HG03457 (cell line): Measurements from ENCODE around the gene DGCR8.

Experiments
- ATAC-seq: cut with Tn5 transposase; IDR thresholded peaks from one replicate; pipeline ENCODE4 v1.9.1; 2021; ENCODE audit warnings: moderate number of reproducible peaks; ENCODE audit not compliant: unreplicated experiment

The DGCR8 gene

GRCh38 chr22:20121856-20122415, 41.9 kb downstream of the DGCR8 start:
- ATAC-seq, result no peak

GRCh38 chr22:20123366-20124082, 43.5 kb downstream of the DGCR8 start:
- no peak for ATAC-seq

GRCh38 chr22:20124083-20124787, 44.2 kb downstream of the DGCR8 start:
- ATAC-seq, result no peak

GRCh38 chr22:20125201-20126174, 45.4 kb downstream of the DGCR8 start:
- no peak for ATAC-seq

DNA sequence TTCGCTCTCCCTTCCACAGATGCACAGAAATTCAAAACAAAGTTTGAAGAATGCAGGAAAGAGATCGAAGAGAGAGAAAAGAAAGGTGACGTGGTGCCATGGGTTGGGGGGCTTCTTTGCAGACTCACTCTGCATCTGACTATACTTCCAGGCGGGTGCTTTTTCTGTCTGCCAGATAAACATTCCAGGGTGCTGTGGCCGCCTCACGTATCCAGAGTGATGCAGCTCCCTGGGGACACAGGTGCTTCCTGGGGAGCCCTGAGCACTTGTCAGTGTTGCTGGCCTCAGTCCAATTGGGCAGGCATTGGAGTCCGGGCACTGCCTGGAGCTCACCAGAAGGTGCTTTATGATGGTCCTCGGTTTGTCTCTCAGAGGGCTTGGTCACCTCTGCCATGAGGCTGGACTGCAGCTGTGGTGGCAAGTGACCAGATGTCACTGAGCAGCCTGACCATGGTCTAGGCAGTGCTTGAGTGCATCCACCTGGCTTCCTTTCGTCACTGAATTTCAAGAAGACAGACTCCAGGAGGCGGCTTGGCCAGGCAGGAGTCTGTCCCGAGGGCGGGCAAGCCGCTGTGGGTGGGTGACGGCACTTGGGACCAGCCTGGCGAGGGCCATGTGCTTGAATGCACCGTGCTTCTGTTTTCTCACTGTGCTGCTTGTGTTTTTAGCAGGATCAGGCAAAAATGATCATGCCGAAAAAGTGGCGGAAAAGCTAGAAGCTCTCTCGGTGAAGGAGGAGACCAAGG, 46.4 kb downstream of the DGCR8 start:
- no peak for ATAC-seq

- no peak for ATAC-seq
Measured at GRCh38 chr22:20127318-20127868, 47.4 kb downstream of the DGCR8 start.

DNA sequence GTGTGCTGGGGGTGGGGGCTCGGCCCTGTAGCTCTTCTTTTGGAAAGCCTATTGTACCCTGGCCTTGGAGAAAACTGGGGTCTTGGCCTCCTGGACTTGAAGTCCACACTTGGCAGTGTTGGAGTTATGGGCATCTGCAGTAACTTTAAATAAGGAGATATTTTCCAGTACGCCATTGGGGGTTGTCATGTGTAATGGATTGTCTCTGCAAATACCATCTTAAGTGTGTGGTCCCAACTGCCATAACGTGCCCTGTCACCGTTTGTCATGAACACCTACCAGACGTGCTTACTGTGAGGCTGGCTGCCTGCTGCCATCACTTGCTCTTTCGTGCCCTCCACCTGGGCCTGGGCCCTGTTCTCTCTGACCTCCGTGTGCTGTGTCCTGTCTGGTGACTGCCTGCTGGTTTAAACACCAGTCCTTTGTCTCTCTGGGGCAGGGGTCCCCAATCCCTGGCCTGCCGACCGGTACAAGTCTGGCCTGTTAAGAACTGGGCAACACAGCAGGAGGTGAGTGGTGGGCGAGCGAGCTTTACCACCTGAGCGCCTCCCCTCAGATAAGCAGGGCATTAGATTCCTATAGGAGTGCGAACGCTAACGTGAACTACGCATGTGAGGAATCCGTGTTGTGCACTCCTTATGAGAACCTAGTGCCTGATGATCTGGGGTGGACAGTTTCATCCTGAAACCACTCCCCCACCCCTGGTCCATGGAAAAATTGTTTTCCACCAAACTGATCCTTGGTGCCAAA, 48.0 kb downstream of the DGCR8 start:
- ATAC-seq, result no peak

DNA sequence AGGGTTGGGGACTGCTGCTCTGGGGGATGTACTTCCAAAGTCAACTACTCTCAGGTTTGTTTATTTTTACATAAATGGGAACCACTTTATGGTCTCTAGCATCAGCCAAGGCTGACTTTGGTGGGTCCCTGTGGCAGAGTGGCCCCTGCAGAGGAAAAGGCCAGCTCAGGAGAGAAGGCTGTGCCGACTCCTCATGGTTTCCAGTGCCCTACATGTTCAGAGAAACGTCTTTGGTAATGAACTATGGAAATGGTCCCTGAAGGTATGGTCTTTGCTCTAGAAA, 48.5 kb downstream of the DGCR8 start:
- no peak for ATAC-seq

DNA sequence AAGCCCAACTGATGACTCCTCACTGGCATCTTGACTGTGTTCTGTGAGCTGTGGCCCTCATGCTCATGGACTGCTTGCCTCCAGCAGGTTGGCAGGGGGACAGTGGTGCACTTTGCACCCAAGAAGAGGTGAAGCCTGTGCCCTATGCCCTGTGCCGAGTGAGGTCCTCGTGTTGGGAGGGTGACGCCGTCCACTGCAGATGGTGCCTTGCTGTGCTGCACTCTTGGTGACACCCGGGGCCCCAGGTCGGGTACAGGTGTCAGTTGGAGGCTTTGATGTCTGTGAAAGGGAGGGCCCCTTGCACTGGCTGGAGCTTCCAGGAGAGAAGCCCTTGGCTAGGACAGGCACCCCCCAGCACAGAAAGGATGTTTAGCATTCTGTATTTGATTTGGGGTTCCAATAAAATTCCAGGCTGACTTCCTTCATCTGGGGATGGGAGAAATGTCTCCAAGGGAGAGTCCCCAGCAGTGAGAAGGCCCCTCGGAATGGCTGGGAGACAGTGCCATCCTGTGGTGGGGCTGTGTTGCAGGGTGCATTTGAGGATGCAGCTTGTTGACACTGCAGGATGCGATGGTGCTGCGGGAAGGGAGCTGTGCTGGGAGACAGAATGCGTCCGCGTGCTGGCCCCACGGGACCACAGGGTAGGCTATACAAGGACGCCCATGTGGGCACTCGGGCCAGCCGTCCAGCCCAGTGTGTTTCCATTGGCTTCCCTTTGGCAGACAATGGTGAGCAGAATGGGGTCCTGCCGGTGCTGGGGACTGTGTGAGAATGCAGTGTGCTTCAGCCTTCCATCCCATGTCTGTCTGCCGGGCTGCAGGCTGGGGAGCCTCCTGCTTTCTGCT, 49.1 kb downstream of the DGCR8 start:
- no peak for ATAC-seq

DNA sequence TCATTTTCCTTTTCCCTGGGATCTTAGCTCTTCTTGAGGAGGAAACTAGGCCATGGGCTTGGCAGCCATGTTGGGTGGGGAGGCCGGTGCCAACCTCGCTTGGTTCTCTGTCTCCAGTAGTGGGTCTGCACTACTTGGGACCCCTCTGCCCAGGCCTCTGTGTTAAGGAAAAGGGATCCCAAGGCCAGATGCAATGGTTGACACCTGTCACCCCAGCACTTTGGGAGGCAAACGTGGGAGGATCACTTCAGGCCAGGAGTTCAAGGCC, 49.6 kb downstream of the DGCR8 start:
- no peak for ATAC-seq

DNA sequence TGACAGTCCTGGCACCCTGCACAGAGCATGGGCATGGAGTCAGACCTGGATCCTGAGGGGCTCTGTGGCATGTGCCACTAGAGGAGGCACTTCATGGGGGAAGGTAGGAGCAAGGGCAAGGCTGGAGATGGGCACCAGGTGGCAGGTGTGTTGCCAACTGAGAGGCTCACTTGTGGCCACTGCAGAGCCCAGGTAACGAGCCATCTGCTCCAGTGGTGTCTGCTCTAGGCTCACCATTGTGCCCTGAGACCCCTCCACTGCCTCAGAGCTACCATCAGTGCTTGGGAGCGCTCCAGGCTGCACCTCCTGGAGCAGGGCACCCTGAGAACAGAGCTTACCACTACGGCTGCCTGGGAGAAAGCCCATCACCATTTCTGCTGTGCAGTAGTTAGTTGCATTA, 50.3 kb downstream of the DGCR8 start:
- no peak for ATAC-seq

- peak; percentile 38 for ATAC-seq
Measured at GRCh38 chr22:20130731-20131596, 50.9 kb downstream of the DGCR8 start.

DNA sequence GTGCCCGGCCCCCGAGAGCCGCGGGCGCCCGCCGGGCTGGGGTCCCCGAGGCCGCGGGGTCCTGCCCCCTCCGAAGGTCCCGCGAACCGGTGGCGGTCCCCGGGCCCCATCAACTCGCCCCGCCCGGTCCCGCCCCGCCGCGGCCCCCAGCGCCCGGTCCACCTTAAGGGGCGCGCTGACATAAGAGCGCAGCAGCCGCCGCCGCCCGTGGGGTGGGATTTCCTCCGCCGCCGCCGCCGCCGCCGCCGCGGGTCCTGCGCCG, 51.5 kb downstream of the DGCR8 start, which contains the start of gene ZDHHC8:
Gene ZDHHC8, plus strand, starts transcription at position 208 of the 262 bp plus-strand sequence. CDS start 144 bp downstream, outside the sequence.
- no peak for ATAC-seq

DNA sequence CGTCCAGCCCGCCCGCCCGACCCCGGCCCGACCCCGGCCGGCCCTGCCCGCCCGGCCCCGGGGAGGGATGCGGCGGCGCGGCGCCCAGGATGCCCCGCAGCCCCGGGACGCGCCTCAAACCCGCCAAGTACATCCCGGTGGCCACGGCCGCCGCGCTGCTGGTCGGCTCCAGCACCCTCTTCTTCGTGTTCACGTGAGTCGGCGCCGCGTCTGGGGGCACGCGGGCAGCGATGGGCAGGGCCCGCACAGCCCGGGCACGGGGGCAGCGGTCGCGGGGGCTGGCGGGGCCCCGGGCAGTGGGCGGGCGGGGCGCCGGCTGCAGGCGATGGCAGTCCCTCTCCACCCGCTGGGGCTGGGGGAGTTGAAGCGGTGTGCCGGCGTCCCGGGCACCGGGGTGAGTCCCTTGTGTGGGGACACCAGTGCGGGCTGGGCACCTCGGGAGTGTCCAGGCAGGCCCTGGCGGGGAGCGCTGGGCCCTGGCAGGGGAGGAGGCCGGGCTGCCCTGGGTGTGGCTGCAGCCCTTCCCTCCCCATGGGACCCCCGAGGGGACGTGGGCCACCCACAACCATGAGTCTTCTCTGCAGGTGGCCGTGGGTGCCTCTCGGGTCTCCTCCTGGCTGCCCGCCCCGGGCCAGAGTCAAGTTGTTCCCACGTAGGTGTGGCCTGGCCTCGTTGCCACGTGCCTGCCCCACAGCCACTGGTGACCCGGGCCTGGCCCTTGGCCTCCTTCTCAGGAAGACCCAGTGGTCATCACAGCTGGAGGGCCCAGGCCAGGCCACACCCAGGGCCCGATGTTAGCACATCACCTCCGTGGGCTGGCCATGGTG, 52.0 kb downstream of the DGCR8 start:
- no peak for ATAC-seq

GRCh38 chr22:20132686-20133246, 52.7 kb downstream of the DGCR8 start:
- no peak for ATAC-seq

DNA sequence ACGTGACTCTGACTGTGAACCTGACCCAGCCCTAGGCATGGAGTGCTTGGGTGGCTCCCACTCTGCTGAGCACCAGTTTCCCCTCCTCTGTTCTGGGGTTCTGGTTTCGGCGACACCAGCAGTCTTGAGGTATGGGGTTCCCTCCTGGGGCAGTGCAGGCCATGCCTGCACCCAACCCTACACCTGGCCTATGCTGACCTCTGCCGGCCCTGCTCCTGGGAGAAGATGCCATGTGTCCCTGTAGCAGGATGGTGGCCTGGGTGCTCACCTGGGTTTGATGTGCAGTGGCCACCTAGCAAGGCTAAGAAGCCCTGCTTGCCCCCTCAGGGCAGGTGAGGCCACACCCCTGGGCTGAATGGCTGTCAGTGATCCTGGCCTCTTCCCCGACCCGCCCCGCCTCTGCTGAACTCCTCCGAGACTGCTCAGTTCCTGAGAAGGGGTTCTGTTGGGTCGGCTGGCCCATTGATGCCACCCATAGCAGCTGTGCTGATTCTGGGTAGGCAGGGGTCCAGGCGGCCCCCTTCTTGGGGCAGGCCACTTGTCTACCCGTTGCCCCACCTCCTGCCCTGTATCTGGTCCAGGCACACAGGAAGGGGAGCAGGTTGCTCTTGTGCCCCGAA, 54.0 kb downstream of the DGCR8 start:
- ATAC-seq, result no peak

- no peak for ATAC-seq
Measured at GRCh38 chr22:20135265-20135664, 55.2 kb downstream of the DGCR8 start.
